Duodenal mucosa (tissue), 2 donors: ENCODE data around the gene CAMSAP3.
A peak's percentile ranks its signal among the peaks of the same experiment; 100 is the strongest.

Experiments used
- H3K27ac ChIP-seq: one replicate; pipeline ENCODE4 v1.7.0; 2013; ENCODE audit warnings: low read depth, low read length
- H3K27me3 ChIP-seq, 2 donors: one replicate each; pipeline ENCODE4 v1.7.0; 2013; ENCODE audit warnings: low read length in 2 of 2, control low read depth in 1 of 2; ENCODE audit not compliant: insufficient read depth in 2 of 2, control insufficient read depth in 1 of 2
- H3K36me3 ChIP-seq, 2 donors: one replicate each; pipeline ENCODE4 v1.7.0; 2013; ENCODE audit warnings: low read length in 2 of 2, control low read depth in 1 of 2; ENCODE audit not compliant: insufficient read depth in 2 of 2, control insufficient read depth in 1 of 2
- H3K4me1 ChIP-seq, 2 donors: one replicate each; pipeline ENCODE4 v1.7.0; 2013; ENCODE audit warnings: low read length in 2 of 2, control low read depth in 1 of 2; ENCODE audit not compliant: insufficient read depth in 2 of 2, control insufficient read depth in 1 of 2
- H3K4me3 ChIP-seq, 2 donors: one replicate each; pipeline ENCODE4 v1.7.0; 2013; ENCODE audit warnings: low read length in 2 of 2, low read depth in 1 of 2
- H3K9ac ChIP-seq, 2 donors: one replicate each; pipeline ENCODE4 v1.7.0; 2013; ENCODE audit warnings: low read length in 2 of 2, low read depth in 1 of 2
- H3K9me3 ChIP-seq, 2 donors: one replicate each; pipeline ENCODE4 v1.7.0; 2013; ENCODE audit warnings: low read length in 2 of 2, control low read depth in 1 of 2; ENCODE audit not compliant: control insufficient read depth in 1 of 2

Gene CAMSAP3

DNA sequence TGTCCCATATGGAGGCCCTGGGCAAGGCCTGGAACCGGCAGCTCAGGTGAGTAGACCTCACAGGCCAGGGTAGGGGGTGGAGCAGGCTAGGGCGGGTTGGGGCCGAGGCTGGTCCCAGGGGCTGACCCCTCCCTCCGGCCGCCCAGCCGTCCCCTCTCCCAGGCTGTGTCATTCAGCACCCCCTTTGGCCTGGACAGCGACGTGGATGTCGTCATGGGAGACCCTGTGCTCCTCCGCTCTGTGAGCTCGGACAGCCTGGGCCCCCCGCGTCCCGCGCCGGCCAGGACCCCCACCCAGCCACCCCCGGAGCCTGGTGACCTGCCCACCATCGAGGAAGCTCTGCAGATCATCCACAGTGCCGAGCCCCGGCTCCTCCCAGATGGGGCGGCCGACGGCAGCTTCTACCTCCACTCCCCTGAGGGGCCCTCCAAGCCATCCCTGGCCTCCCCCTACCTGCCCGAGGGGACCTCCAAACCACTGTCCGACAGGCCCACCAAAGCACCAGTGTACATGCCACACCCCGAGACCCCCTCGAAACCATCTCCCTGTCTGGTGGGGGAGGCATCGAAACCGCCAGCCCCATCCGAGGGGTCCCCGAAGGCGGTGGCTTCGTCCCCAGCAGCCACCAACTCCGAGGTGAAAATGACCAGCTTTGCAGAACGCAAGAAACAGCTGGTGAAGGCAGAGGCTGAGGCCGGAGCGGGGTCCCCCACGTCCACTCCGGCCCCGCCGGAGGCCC lies 16.0 kb downstream of the CAMSAP3 start:
- Histone ChIP-seq H3K27me3 (no peaks in the 10 kb centered on the region), H3K4me1 (no peaks in the 10 kb centered on the region), H3K36me3 (peaks cover 6 to 39% of the 10 kb centered on the region in 2 donors), H3K9ac (no peak overlapping the region), H3K9me3 (no peaks in the 10 kb centered on the region), H3K27ac (no peak overlapping the region), H3K4me3 (no peak overlapping the region)

DNA sequence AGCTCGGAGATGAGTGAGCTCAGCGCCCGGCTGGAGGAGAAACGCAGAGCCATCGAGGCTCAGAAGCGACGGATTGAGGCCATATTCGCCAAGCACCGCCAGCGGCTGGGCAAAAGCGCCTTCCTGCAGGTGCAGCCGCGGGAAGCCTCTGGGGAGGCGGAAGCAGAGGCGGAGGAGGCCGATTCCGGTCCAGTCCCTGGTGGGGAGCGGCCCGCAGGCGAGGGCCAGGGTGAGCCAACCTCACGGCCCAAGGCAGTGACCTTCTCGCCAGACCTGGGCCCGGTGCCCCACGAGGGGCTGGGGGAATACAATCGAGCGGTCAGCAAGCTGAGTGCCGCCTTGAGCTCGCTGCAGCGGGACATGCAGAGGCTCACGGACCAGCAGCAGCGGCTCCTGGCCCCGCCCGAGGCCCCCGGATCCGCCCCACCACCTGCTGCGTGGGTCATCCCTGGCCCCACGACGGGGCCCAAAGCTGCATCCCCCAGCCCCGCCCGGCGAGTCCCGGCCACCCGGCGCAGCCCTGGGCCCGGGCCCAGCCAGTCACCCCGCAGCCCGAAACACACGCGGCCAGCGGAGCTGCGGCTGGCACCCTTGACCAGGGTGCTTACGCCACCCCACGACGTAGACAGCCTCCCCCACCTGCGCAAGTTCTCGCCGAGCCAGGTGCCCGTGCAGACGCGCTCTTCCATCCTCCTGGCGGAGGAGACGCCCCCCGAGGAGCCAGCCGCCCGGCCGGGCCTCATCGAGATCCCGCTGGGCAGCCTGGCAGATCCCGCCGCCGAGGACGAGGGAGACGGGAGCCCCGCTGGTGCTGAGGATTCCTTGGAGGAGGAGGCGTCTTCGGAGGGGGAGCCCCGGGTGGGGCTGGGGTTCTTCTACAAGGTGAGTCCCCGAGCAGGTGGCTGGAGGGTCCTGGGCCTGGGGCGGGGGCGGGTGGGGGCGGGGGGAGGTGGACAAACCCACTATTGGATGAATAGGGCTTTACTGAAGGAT lies 16.9 kb downstream of the CAMSAP3 start:
- H3K36me3 ChIP-seq, result peaks cover 6 to 46% of the 10 kb centered on the region in 2 donors

DNA sequence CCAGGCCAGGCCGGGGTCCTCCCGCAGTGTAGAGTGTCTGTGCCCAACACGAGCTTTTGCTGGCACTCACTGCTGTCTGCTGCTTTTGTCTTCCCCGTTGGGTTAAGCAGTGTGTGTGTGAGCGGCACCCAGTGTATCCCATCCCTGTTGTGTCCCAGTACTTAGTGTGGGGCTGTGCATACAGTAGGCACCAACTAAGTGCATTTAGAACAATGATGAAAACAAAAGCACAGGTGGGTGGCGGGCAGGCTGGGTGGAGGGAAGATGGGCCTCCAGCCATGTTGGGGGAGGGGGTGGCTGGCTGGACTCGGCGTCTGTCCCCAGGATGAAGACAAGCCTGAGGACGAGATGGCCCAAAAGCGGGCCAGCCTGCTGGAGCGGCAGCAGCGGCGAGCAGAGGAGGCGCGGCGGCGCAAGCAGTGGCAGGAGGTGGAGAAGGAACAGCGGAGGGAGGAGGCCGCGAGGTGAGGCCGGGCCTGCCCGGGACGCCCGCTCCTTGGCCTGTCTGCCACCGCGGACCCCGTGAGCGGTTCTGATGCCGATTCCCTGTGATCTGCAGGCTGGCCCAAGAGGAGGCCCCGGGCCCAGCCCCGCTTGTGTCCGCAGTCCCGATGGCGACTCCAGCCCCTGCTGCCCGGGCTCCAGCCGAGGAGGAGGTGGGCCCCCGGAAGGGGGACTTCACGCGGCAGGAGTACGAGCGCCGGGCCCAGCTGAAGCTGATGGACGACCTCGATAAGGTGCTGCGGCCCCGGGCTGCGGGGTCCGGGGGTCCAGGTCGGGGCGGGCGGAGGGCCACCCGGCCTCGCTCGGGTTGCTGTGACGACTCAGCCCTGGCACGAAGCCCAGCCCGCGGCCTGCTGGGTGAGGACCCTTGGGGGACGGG lies 19.4 kb downstream of the CAMSAP3 start:
- no peak overlapping the region for H3K4me3 ChIP-seq
- no peak overlapping the region for H3K9ac ChIP-seq
- H3K4me1 ChIP-seq, result peaks cover 19 to 27% of the 10 kb centered on the region in 2 donors
- H3K27me3 ChIP-seq, result no peaks in the 10 kb centered on the region
- no peaks in the 10 kb centered on the region for H3K9me3 ChIP-seq
- peaks cover 8 to 49% of the 10 kb centered on the region in 2 donors for H3K36me3 ChIP-seq
- H3K27ac ChIP-seq, result no peak overlapping the region

More for the DNA sequence above, 16.9 kb downstream of the CAMSAP3 start:
- H3K4me1 ChIP-seq, result peaks cover 0 to 2% of the 10 kb centered on the region in 2 donors
- H3K27me3 ChIP-seq, result no peaks in the 10 kb centered on the region
- H3K4me3 ChIP-seq, result no peak overlapping the region
- no peaks in the 10 kb centered on the region for H3K9me3 ChIP-seq
- H3K27ac ChIP-seq, result no peak overlapping the region
- H3K9ac ChIP-seq, result no peak overlapping the region

DNA sequence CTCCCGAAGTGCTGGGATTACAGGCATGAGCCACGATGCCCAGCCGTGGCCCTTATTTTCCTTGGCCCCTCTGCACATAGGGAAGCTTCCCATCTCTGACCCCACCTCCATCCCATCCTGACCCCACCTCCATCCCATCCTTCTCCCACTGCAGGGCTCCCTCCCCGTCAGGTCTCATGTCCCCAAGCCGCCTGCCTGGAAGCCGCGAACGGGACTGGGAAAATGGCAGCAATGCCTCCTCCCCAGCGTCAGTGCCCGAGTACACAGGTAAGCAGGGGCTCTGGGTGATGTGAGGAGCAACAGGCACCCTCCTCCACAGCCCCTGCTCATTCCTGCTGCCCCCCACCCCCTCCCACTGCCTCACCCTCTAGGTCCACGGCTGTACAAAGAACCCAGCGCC lies 21.5 kb downstream of the CAMSAP3 start:
- no peak overlapping the region for H3K4me3 ChIP-seq
- H3K9ac ChIP-seq, result no peak overlapping the region
- peaks cover 19 to 30% of the 10 kb centered on the region in 2 donors for H3K4me1 ChIP-seq
- H3K27me3 ChIP-seq, result no peaks in the 10 kb centered on the region
- H3K9me3 ChIP-seq, result no peaks in the 10 kb centered on the region
- H3K36me3 ChIP-seq, result peaks cover 17 to 56% of the 10 kb centered on the region in 2 donors
- H3K27ac ChIP-seq, result no peak overlapping the region

DNA sequence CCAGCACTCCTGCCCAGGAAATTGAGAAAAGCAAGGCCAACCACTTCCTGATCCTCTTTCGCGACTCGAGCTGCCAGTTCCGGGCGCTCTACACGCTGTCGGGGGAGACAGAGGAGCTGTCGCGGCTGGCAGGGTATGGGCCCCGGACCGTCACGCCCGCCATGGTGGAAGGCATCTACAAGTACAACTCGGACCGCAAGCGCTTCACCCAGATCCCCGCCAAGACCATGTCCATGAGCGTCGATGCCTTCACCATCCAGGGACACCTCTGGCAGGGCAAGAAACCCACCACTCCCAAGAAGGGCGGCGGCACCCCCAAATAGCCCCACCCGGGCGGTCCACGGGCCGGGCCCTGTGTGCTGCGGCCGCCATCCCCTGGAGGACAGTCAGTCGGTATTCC lies 22.1 kb downstream of the CAMSAP3 start:
- Histone ChIP-seq H3K36me3 (peaks cover 20 to 61% of the 10 kb centered on the region in 2 donors), H3K27ac (no peak overlapping the region), H3K9me3 (no peaks in the 10 kb centered on the region), H3K4me1 (peaks cover 19 to 30% of the 10 kb centered on the region in 2 donors), H3K9ac (no peak overlapping the region), H3K27me3 (no peaks in the 10 kb centered on the region), H3K4me3 (no peak overlapping the region)

DNA sequence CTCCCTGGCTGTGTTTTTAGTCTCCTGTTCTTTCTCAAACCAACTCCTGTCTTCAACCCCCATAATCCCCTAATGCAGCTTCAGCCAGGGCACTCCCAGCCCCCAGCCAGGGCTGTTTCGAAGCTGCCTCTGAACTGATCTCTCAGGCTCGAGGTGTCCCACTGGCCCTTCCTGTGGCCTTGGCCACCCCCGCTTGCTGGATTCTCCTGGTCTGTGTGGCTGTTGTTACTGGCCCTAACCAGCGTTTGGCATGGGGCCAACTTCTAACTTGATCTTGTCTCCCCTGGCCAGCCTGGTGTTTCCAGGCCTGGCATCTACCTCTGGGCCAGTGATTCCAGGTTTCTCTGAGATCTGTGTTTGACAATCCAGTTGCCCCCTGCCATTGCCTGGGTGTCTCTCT lies 22.7 kb downstream of the CAMSAP3 start:
- Histone ChIP-seq H3K9me3 (no peaks in the 10 kb centered on the region), H3K27me3 (no peaks in the 10 kb centered on the region), H3K36me3 (peaks cover 24 to 67% of the 10 kb centered on the region in 2 donors), H3K27ac (peak overlapping the region; percentile 81), H3K9ac (peak overlapping the region in 1 of 2 donors; percentile 51), H3K4me3 (no peak overlapping the region), H3K4me1 (peaks cover 19 to 30% of the 10 kb centered on the region in 2 donors)

DNA sequence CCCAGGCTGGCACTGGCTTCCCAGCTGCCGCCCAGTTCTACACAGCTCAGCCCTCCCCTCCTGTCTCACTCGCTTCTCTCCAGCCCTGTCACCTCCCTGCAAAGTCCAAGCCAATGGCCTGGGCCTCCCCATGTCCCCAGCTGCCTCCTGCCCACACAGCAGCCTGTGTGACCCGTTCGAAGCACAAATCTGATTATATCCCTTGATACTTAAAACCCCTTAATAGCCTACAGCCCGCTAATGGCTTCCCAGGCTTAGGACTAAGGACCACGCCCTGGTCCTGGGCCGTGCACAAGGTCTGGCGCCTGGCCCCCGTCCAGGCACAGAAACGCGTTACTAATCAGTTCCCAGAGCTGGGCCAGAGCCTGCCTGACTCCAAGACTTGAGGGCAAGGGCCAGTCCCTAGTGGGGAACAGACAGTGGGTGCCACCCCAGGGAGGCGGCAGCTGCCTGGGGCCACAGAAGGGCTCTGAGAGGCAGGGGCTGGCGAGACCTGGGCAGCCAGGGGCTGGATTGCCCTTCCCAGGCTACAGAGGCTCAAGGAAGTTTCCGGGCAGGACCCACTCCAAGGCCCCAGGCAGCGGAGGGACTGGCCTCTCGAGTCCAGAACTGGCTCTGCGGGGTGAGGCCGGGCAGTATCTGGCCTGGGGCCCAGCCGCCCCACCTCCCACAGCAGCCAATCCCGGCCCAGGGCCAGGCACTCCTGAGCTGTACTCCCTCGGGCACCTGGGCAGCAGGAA lies 23.3 kb downstream of the CAMSAP3 start:
- no peaks in the 10 kb centered on the region for H3K27me3 ChIP-seq
- H3K27ac ChIP-seq, result peak overlapping the region; percentile 81
- peak overlapping the region; percentile 51 to 54 for H3K9ac ChIP-seq
- H3K36me3 ChIP-seq, result peaks cover 24 to 71% of the 10 kb centered on the region in 2 donors
- peaks cover 19 to 30% of the 10 kb centered on the region in 2 donors for H3K4me1 ChIP-seq
- H3K9me3 ChIP-seq, result no peaks in the 10 kb centered on the region
- H3K4me3 ChIP-seq, result no peak overlapping the region

DNA sequence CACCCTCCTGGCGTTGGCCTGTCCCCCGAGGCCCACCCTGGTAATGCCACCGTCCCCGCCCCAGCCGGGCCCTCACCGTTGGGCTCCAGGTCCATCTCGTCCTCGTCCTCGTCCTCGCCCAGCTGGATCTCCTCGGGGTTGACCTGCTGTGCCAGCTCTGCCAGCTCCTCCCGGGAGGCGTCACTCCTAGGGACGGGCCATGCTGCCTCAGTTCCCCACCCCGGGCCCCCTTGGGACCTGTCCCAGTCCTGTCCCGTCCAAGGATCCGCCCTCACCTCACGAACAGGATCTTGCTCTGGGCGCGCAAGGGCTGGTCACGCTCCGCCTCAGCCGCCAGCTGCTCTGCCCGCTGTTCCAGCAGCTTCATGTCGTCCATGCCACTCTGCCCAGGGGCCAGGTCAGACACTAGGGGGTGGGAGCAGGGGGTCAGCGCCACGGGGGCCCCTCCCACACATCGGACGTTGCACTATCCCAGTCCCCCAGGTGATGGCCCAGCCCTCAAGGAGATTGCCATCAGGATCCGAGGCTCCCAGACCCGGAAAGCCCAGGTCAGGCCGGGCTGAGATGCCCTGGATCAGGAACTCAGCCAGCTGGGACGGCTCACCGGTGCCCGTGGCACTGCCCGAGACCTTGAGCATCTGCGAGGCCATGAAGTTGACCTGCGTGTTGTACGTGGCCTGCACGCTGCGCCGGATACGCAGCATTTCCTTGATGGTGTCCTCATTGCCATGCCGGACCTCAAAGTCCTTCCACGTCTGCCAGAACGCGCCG lies 24.2 kb downstream of the CAMSAP3 start:
- Histone ChIP-seq H3K27me3 (no peaks in the 10 kb centered on the region), H3K9me3 (no peaks in the 10 kb centered on the region), H3K9ac (no peak overlapping the region), H3K4me3 (no peak overlapping the region), H3K36me3 (peaks cover 31 to 75% of the 10 kb centered on the region in 2 donors), H3K4me1 (peaks cover 19 to 30% of the 10 kb centered on the region in 2 donors), H3K27ac (peak overlapping the region; percentile 32)
